GDM1 (cell line): ENCODE data around the gene GPR162.
"Not testable (repeated sequence)": the region's sequence is repeated elsewhere in the genome, so short reads cannot be mapped to it uniquely, and the experiment has no call there.

Source experiments
- DNase-seq: peaks from one replicate; lab custom pipeline; 2025; lab: John Stamatoyannopoulos, UW

The GPR162 gene

GRCh38 chr12:6874015-6874368 lies 52.4 kb downstream of the GPR162 start:
- DNase-seq: not testable (repeated sequence)
